ENCODE data around the gene SPOPL.
"Not testable (repeated sequence)": the region's sequence is repeated elsewhere in the genome, so short reads cannot be mapped to it uniquely, and the experiment has no call there.

SPOPL gene

GRCh38 chr2:138510319-138510718, 8.7 kb downstream of the SPOPL start:
- no peak for DNase-seq (ENCODE audit: insufficient read length)
- no peak for FAIRE-seq
- TF ChIP-seq POLR2AphosphoS5 (IDR thresholded peaks at IDR 0.05; ENCODE audit: low read depth, low read length): no peak

- TF ChIP-seq POLR2AphosphoS5 (IDR thresholded peaks at IDR 0.05; ENCODE audit: low read depth, low read length) (no peak), TAF1 (IDR thresholded peaks at IDR 0.05; ENCODE audit: borderline replicate concordance, low read depth, low read length) (no peak), POLR2A (IDR thresholded peaks at IDR 0.05; ENCODE audit: low read depth, low read length) (no peak)
- FAIRE-seq (no peak), DNase-seq (ENCODE audit: insufficient read length) (no peak)
These were observed 11.1 kb downstream of the SPOPL start for GRCh38 chr2:138512672-138513071.

GRCh38 chr2:138514173-138514572, 12.6 kb downstream of the SPOPL start:
- no peak for DNase-seq (ENCODE audit: insufficient read length)
- no peak for TF ChIP-seq POLR2A (IDR thresholded peaks at IDR 0.05; ENCODE audit: low read depth, low read length)
- TF ChIP-seq TAF1 (IDR thresholded peaks at IDR 0.05; ENCODE audit: borderline replicate concordance, low read depth, low read length): no peak
- TF ChIP-seq POLR2AphosphoS5 (IDR thresholded peaks at IDR 0.05; ENCODE audit: low read depth, low read length): no peak
- FAIRE-seq: no peak

- TF ChIP-seq POLR2A (IDR thresholded peaks at IDR 0.05; ENCODE audit: low read depth, low read length) (no peak), POLR2AphosphoS5 (IDR thresholded peaks at IDR 0.05; ENCODE audit: low read depth, low read length) (no peak), TAF1 (IDR thresholded peaks at IDR 0.05; ENCODE audit: borderline replicate concordance, low read depth, low read length) (no peak)
- no peak for DNase-seq (ENCODE audit: insufficient read length)
- peak; percentile 67 for FAIRE-seq
These were observed 13.5 kb downstream of the SPOPL start for GRCh38 chr2:138515092-138515491.

GRCh38 chr2:138516030-138516704, 14.6 kb downstream of the SPOPL start:
- DNase-seq (ENCODE audit: insufficient read length) (no peak), FAIRE-seq (no peak)
- no peak for TF ChIP-seq POLR2AphosphoS5 (IDR thresholded peaks at IDR 0.05; ENCODE audit: low read depth, low read length)
- TF ChIP-seq TAF1 (IDR thresholded peaks at IDR 0.05; ENCODE audit: borderline replicate concordance, low read depth, low read length): no peak
- TF ChIP-seq POLR2A (IDR thresholded peaks at IDR 0.05; ENCODE audit: low read depth, low read length): no peak

GRCh38 chr2:138518860-138519259, 17.3 kb downstream of the SPOPL start:
- TF ChIP-seq POLR2AphosphoS5 (IDR thresholded peaks at IDR 0.05; ENCODE audit: low read depth, low read length): no peak
- no peak for TF ChIP-seq TAF1 (IDR thresholded peaks at IDR 0.05; ENCODE audit: borderline replicate concordance, low read depth, low read length)
- TF ChIP-seq POLR2A (IDR thresholded peaks at IDR 0.05; ENCODE audit: low read depth, low read length): no peak
- no peak for FAIRE-seq
- DNase-seq (ENCODE audit: insufficient read length): no peak

GRCh38 chr2:138521821-138522220, 20.3 kb downstream of the SPOPL start:
- DNase-seq (ENCODE audit: insufficient read length) (no peak), FAIRE-seq (peak; percentile 78)
- no peak for TF ChIP-seq POLR2AphosphoS5 (IDR thresholded peaks at IDR 0.05; ENCODE audit: low read depth, low read length)
- no peak for TF ChIP-seq POLR2A (IDR thresholded peaks at IDR 0.05; ENCODE audit: low read depth, low read length)
- no peak for TF ChIP-seq TAF1 (IDR thresholded peaks at IDR 0.05; ENCODE audit: borderline replicate concordance, low read depth, low read length)

GRCh38 chr2:138522556-138522955, 21.0 kb downstream of the SPOPL start:
- TF ChIP-seq POLR2AphosphoS5 (IDR thresholded peaks at IDR 0.05; ENCODE audit: low read depth, low read length): no peak
- TF ChIP-seq TAF1 (IDR thresholded peaks at IDR 0.05; ENCODE audit: borderline replicate concordance, low read depth, low read length): no peak
- no peak for TF ChIP-seq POLR2A (IDR thresholded peaks at IDR 0.05; ENCODE audit: low read depth, low read length)
- DNase-seq (ENCODE audit: insufficient read length): no peak
- FAIRE-seq: peak; percentile 82

GRCh38 chr2:138523018-138523672, 21.6 kb downstream of the SPOPL start:
- DNase-seq (ENCODE audit: insufficient read length): not testable (repeated sequence)

GRCh38 chr2:138523673-138524042, 22.1 kb downstream of the SPOPL start:
- not testable (repeated sequence) for DNase-seq (ENCODE audit: insufficient read length); FAIRE-seq

More at GRCh38 chr2:138523018-138523672, 21.6 kb downstream of the SPOPL start:
- not testable (repeated sequence) for FAIRE-seq

GRCh38 chr2:138524353-138524752, 22.8 kb downstream of the SPOPL start:
- FAIRE-seq; DNase-seq (ENCODE audit: insufficient read length): not testable (repeated sequence)

GRCh38 chr2:138531913-138532312, 30.3 kb downstream of the SPOPL start:
- FAIRE-seq: no peak
- DNase-seq (ENCODE audit: insufficient read length): no peak
- TF ChIP-seq TAF1 (IDR thresholded peaks at IDR 0.05; ENCODE audit: borderline replicate concordance, low read depth, low read length) (no peak), POLR2AphosphoS5 (IDR thresholded peaks at IDR 0.05; ENCODE audit: low read depth, low read length) (no peak), POLR2A (IDR thresholded peaks at IDR 0.05; ENCODE audit: low read depth, low read length) (no peak)

- TF ChIP-seq POLR2A (IDR thresholded peaks at IDR 0.05; ENCODE audit: low read depth, low read length) (no peak), TAF1 (IDR thresholded peaks at IDR 0.05; ENCODE audit: borderline replicate concordance, low read depth, low read length) (no peak), POLR2AphosphoS5 (IDR thresholded peaks at IDR 0.05; ENCODE audit: low read depth, low read length) (no peak)
- DNase-seq (ENCODE audit: insufficient read length) (no peak), FAIRE-seq (no peak)
These were observed 33.2 kb downstream of the SPOPL start for GRCh38 chr2:138534791-138535190.

All from GM12892 (cell line).